Measurements from ENCODE around the gene GTF2IRD1.
"Not testable (repeated sequence)": the region's sequence is repeated elsewhere in the genome, so short reads cannot be mapped to it uniquely, and the experiment has no call there.

The GTF2IRD1 gene

GRCh38 chr7:74453322-74454011, at the start of gene GTF2IRD1:
Gene GTF2IRD1, plus strand, starts transcription at chr7:74453906. Its CDS starts 54,175 bp downstream, at chr7:74508081.
- DNase-seq, result peak in 1 of 2 experiments; percentile 9

DNA sequence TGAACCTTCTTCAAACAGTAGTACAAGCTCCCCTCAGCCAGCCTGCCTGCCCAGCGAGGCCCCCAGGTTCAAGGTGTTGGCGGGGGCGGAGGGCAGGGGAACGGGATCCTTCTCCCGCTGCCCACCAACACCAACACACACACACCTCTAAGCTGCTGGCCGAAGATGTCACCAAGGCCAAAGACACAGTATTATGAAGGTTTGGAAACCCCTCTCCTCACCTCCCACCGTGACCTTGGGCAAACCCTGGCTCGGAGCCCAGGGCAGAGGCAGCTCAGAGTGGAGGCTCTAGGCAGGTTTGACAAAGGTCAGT, 49.4 kb upstream of the GTF2IRD1 start:
- no peak for DNase-seq

GRCh38 chr7:74404741-74405140, 49.0 kb upstream of the GTF2IRD1 start:
- no peak for DNase-seq

GRCh38 chr7:74405191-74405898, 48.4 kb upstream of the GTF2IRD1 start:
- no peak for DNase-seq

DNA sequence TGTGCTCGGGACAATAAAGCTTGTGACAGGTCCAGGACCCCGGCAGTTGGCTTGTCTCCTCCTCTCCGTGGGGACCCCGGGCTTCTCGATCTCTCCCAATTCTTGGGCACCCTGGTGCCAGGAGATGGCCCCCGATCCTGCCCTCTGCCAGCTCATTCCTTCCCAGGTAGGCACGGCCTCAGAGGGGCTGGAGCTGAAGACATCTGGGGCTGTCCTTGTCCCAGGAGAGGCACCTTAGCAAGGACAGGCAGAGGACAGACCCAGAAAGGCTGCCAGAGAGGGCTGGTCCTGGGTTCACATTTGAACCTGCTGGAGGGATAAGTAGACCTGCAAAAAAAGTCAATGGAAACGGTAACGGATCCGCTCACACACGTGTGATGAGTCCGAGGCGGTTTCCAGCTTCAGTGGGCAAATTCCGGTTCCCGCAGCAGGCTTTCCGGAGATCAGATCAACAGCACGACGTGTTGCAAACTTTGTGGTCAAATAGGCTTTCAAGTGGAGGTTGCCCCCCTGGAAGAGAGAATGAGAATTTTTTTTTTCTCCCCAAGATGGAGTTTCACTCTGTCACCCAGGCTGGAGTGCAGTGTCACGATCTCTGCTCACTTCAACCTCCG, 47.7 kb upstream of the GTF2IRD1 start:
- DNase-seq, result no peak

GRCh38 chr7:74407958-74408357, 45.7 kb upstream of the GTF2IRD1 start:
- DNase-seq, result no peak

DNA sequence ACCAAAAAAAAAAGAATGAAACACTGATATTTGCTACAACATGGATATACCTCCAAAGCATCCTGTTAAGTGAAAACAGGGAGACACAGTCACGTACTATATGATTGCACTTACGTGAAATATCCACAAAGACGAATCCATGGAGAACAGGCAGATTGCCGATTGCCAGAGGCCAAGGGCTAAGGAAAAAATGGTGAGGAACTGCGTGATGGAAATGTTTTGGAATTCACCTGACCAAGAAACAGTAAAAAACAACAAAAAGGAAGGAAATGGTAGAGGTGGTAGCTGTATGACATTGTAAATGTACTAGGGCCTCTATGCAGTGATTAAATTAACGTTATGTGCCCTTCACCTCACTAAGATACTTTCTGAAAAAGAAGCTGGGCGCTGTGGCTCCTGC, 44.1 kb upstream of the GTF2IRD1 start:
- no peak for DNase-seq

GRCh38 chr7:74410772-74411171, 42.9 kb upstream of the GTF2IRD1 start:
- no peak for DNase-seq

GRCh38 chr7:74411571-74411970, 42.1 kb upstream of the GTF2IRD1 start:
- DNase-seq, result not testable (repeated sequence)

GRCh38 chr7:74412056-74412455, 41.6 kb upstream of the GTF2IRD1 start:
- no peak for DNase-seq

GRCh38 chr7:74412603-74413002, 41.1 kb upstream of the GTF2IRD1 start:
- no peak for DNase-seq

GRCh38 chr7:74414595-74415333, 38.9 kb upstream of the GTF2IRD1 start:
- DNase-seq, result not testable (repeated sequence)

GRCh38 chr7:74417419-74417971, 36.2 kb upstream of the GTF2IRD1 start:
- DNase-seq, result peak; percentile 35 to 43

DNA sequence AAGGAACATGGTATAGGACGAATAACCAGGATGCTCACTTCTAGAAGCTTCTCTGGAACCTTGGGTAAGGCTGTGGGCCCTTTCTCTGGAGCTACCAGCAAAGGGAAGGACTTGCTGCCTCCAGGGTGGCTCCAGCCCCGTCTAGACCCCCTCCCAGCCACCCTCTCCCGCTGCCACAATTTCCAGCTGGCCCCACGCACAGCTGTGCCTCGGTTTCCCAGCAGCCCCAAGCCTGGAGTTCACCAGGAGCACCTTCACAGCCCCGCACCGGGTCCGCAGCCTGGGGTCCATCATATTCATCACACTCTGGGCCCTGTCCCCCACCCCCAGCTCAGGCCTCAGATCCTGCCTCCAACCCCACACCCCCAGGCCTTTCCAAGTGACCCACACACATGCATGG, 35.6 kb upstream of the GTF2IRD1 start:
- DNase-seq, result no peak

DNA sequence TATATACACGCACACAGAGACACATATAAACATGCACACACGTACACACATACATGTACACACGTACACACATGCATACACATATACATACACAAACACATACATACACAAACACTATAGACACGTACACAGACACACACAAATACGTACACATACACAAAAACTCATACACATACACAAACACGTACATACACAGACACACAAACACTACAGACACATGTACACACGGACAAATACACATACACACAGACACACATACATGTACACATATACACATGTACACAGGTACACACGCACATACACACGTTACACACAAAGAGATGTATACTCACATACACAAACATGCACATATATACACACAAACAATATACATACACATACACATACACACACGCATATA, 35.2 kb upstream of the GTF2IRD1 start:
- DNase-seq, result no peak

- not testable (repeated sequence) for DNase-seq
Observed at GRCh38 chr7:74419232-74419631, 34.5 kb upstream of the GTF2IRD1 start.

DNA sequence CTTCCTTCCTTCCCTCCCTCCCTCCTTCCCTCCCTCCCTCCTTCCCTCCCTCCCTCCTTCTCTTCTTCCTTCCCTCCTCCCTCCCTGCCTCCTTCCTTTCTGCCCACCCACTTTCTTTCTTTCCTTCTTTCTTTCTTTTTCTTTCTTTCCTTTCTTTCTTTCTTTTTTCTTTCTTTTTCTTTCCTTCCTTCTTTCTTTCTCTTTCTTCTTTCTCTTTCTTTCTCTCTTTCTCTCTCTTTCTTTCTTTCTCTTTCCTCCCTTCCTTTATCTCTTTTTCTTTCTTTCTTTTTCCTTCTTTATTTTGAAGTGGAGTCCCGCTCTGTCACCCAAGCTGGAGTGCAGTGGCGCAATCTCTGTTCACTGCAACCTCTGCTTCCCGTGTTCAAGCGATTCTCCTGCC, 33.7 kb upstream of the GTF2IRD1 start:
- DNase-seq, result no peak

GRCh38 chr7:74424291-74424880, 29.3 kb upstream of the GTF2IRD1 start:
- no peak for DNase-seq

DNA sequence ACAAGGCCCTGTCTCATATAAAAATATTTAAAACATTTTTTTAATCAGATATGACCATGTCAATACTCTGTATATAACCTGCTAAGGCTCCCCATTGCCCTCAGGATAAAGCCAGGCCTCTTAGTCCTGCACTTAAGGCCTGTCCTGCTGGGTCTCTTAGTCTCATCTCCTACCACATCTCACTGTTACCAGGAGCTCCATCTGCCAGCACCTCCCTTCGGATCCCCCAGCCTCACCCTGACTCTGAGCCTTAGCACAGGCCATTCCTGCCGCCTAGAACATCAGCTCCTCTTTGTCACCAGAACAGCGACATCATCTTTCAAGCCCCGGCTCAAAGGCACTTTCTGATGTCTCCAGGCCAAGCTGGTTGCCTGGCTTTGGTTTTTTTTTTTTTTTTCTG, 25.7 kb upstream of the GTF2IRD1 start:
- DNase-seq, result no peak

DNA sequence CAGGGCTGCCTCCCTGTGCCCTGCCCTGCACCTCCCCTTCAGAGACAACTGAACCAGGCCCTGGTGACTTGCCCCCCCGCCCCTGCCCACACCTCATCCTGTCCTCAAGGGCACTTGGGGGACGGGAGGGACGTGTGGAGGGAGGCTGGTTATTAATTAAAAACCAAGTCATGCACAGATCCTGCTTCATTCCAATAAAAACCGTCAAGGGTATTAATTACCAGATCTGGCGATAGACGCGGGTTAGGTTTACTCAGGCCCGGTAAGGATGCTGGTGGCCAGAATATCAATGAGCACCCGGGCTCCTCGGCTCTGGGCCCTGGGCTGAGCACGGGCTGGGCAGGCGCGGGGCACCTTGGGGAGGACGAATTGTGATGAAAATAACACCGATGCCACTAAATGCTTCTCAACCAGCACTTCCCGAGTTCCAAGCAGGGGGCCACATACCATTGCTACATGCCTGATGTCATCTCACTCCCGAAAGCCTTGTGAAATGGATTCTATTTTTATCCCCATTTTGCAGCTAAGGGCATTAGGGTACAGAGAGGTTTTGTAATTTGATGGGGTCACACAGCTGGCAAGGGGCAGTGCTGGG, 24.5 kb upstream of the GTF2IRD1 start:
- DNase-seq, result no peak

GRCh38 chr7:74430409-74430808, 23.3 kb upstream of the GTF2IRD1 start:
- DNase-seq, result not testable (repeated sequence)

DNA sequence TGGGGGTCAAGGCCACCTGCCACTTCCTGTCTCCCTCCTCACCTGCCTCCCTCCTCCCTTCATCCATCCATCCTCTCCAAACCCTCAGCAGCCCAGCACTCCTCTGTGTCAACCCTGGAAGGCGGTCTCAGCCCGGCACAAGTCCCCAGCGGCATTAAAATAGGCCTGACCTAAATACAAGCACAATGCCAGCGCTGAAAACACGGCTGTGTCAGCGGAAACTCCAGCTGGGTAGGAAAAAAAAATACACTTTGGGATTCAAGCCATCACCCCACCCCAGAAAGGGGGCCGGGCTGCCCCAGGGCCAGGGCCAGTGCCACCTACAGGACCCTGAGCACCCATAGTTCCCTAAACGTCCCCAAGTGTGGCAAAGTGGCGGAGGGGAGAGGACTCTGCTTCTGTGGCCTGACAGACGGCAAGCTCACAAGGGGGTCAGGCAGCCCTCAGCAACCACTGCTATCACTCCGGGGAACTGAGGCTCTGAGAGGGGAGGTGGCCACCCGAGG, 22.7 kb upstream of the GTF2IRD1 start:
- no peak for DNase-seq

Data from AML-193 (cell line).